Measurements from ENCODE around the gene CST2.
"Not testable (repeated sequence)": the region's sequence is repeated elsewhere in the genome, so short reads cannot be mapped to it uniquely, and the experiment has no call there.

CST2 gene

GRCh38 chr20:23810349-23810748 lies 16.2 kb downstream of the CST2 start:
- H3K9me3 ChIP-seq (ENCODE audit: insufficient read depth, low read depth, low read length); H3K36me3 ChIP-seq (ENCODE audit: insufficient read depth, low read length); H3K9ac ChIP-seq (ENCODE audit: low read depth, low read length); H3K27me3 ChIP-seq (ENCODE audit: insufficient read depth, low read length); H3K27ac ChIP-seq (ENCODE audit: low read depth, low read length); H3K4me3 ChIP-seq (ENCODE audit: low read length); H3K4me1 ChIP-seq (ENCODE audit: insufficient read depth, low read length): not testable (repeated sequence)
- 92% methylated on average over 2 of the region's 2 CpGs for WGBS

- WGBS, result 97% methylated on average over 3 of the region's 3 CpGs
- H3K4me1 ChIP-seq (ENCODE audit: insufficient read depth, low read length), result no peaks in the 10 kb centered on the region
- no peak overlapping the region for H3K4me3 ChIP-seq (ENCODE audit: low read length)
- H3K9me3 ChIP-seq (ENCODE audit: insufficient read depth, low read depth, low read length), result no peaks in the 10 kb centered on the region
- no peaks in the 10 kb centered on the region for H3K27me3 ChIP-seq (ENCODE audit: insufficient read depth, low read length)
- no peak overlapping the region for H3K27ac ChIP-seq (ENCODE audit: low read depth, low read length)
- no peaks in the 10 kb centered on the region for H3K36me3 ChIP-seq (ENCODE audit: insufficient read depth, low read length)
- no peak overlapping the region for H3K9ac ChIP-seq (ENCODE audit: low read depth, low read length)
Observed at GRCh38 chr20:23800865-23801264, 25.7 kb downstream of the CST2 start.

DNA sequence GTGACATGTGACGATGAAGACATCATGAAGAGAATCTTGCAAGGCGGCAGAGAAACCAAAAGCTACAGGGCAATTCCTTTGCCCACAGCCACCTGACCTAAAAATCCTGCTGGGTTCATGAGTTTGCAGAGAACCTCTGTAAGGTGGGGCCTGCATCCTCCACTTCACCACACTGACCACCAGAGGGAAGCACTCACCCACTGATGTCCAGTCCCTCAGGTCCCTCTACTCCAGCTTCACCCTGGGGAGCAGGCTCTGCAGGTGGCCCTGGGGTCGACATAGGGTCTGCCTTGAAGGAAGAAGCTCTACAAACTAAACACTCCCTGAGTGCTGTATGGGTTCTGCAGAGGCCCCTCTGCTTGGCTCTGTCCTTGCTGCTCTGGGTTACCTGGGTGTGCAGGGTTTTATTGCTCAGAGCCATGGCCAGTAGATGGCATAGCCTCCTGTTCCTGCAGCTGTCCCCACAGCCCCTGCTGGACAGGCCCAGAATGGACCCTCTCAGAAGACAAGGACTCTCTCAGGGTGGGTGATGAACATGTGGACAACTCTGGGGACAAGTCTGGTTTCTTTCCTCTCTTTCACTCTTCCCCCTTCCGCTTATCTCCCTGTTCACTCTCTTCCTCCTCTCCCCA lies 27.2 kb downstream of the CST2 start:
- H3K9me3 ChIP-seq (ENCODE audit: insufficient read depth, low read depth, low read length); H3K27me3 ChIP-seq (ENCODE audit: insufficient read depth, low read length); H3K9ac ChIP-seq (ENCODE audit: low read depth, low read length); H3K4me1 ChIP-seq (ENCODE audit: insufficient read depth, low read length); H3K4me3 ChIP-seq (ENCODE audit: low read length); H3K36me3 ChIP-seq (ENCODE audit: insufficient read depth, low read length); H3K27ac ChIP-seq (ENCODE audit: low read depth, low read length): not testable (repeated sequence)
- WGBS, result 54% methylated on average over 4 of the region's 4 CpGs

- Histone ChIP-seq H3K27me3 (ENCODE audit: insufficient read depth, low read length) (no peaks in the 10 kb centered on the region), H3K36me3 (ENCODE audit: insufficient read depth, low read length) (no peaks in the 10 kb centered on the region), H3K9ac (ENCODE audit: low read depth, low read length) (no peak overlapping the region), H3K4me3 (ENCODE audit: low read length) (no peak overlapping the region), H3K27ac (ENCODE audit: low read depth, low read length) (no peak overlapping the region), H3K9me3 (ENCODE audit: insufficient read depth, low read depth, low read length) (no peaks in the 10 kb centered on the region), H3K4me1 (ENCODE audit: insufficient read depth, low read length) (no peaks in the 10 kb centered on the region)
- WGBS, result 100% methylated on average over 3 of the region's 3 CpGs
Observed at GRCh38 chr20:23795526-23795925, 31.0 kb downstream of the CST2 start.

DNA sequence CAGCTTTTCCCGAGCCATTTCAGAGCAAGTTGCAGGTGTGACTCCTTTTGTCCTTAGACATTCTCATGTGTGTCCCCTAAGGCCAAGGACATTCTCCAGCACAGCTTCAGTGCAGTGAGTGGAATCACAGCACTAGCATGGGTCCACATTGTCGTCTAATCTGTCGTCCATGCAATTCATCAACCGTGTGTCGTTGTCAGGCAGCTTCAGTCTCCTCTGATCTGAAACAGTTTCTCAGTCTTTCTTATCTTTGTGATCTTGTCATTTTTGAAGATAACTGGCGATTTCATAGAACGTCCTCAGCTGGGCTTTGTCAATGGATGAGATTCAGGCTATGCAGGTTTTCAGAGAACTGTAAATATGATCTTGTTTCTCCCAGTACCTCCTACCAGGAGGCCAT lies 31.7 kb downstream of the CST2 start:
- H3K27ac ChIP-seq (ENCODE audit: low read depth, low read length), result no peak overlapping the region
- no peak overlapping the region for H3K9ac ChIP-seq (ENCODE audit: low read depth, low read length)
- no peak overlapping the region for H3K4me3 ChIP-seq (ENCODE audit: low read length)
- no peaks in the 10 kb centered on the region for H3K27me3 ChIP-seq (ENCODE audit: insufficient read depth, low read length)
- no peaks in the 10 kb centered on the region for H3K4me1 ChIP-seq (ENCODE audit: insufficient read depth, low read length)
- H3K36me3 ChIP-seq (ENCODE audit: insufficient read depth, low read length), result no peaks in the 10 kb centered on the region
- H3K9me3 ChIP-seq (ENCODE audit: insufficient read depth, low read depth, low read length), result no peaks in the 10 kb centered on the region
- 73% methylated on average over 7 of the region's 7 CpGs for WGBS

- WGBS, result 95% methylated on average over 5 of the region's 7 CpGs
Observed at GRCh38 chr20:23794065-23794464, 32.5 kb downstream of the CST2 start.

GRCh38 chr20:23783447-23783846 lies 43.1 kb downstream of the CST2 start:
- H3K4me1 ChIP-seq (ENCODE audit: insufficient read depth, low read length), result no peaks in the 10 kb centered on the region
- no peak overlapping the region for H3K27ac ChIP-seq (ENCODE audit: low read depth, low read length)
- no peak overlapping the region for H3K4me3 ChIP-seq (ENCODE audit: low read length)
- no peak overlapping the region for H3K9ac ChIP-seq (ENCODE audit: low read depth, low read length)
- no peaks in the 10 kb centered on the region for H3K36me3 ChIP-seq (ENCODE audit: insufficient read depth, low read length)
- 95% methylated on average over 1 of the region's 1 CpG for WGBS
- no peaks in the 10 kb centered on the region for H3K27me3 ChIP-seq (ENCODE audit: insufficient read depth, low read length)
- no peaks in the 10 kb centered on the region for H3K9me3 ChIP-seq (ENCODE audit: insufficient read depth, low read depth, low read length)

More at GRCh38 chr20:23794065-23794464, 32.5 kb downstream of the CST2 start:
- no peak overlapping the region for H3K27ac ChIP-seq (ENCODE audit: low read depth, low read length)
- H3K4me1 ChIP-seq (ENCODE audit: insufficient read depth, low read length), result no peaks in the 10 kb centered on the region
- H3K9ac ChIP-seq (ENCODE audit: low read depth, low read length), result no peak overlapping the region
- H3K4me3 ChIP-seq (ENCODE audit: low read length), result no peak overlapping the region
- H3K27me3 ChIP-seq (ENCODE audit: insufficient read depth, low read length), result no peaks in the 10 kb centered on the region
- H3K9me3 ChIP-seq (ENCODE audit: insufficient read depth, low read depth, low read length), result no peaks in the 10 kb centered on the region
- no peaks in the 10 kb centered on the region for H3K36me3 ChIP-seq (ENCODE audit: insufficient read depth, low read length)

GRCh38 chr20:23782366-23782983 lies 44.1 kb downstream of the CST2 start:
- no peak overlapping the region for H3K9ac ChIP-seq (ENCODE audit: low read depth, low read length)
- WGBS, result 68% methylated on average over 8 of the region's 8 CpGs
- H3K36me3 ChIP-seq (ENCODE audit: insufficient read depth, low read length), result no peaks in the 10 kb centered on the region
- H3K4me1 ChIP-seq (ENCODE audit: insufficient read depth, low read length), result no peaks in the 10 kb centered on the region
- no peak overlapping the region for H3K4me3 ChIP-seq (ENCODE audit: low read length)
- no peaks in the 10 kb centered on the region for H3K9me3 ChIP-seq (ENCODE audit: insufficient read depth, low read depth, low read length)
- no peak overlapping the region for H3K27ac ChIP-seq (ENCODE audit: low read depth, low read length)
- no peaks in the 10 kb centered on the region for H3K27me3 ChIP-seq (ENCODE audit: insufficient read depth, low read length)

GRCh38 chr20:23778676-23779075 lies 47.9 kb downstream of the CST2 start:
- not testable (repeated sequence) for H3K27ac ChIP-seq (ENCODE audit: low read depth, low read length); H3K36me3 ChIP-seq (ENCODE audit: insufficient read depth, low read length); H3K9ac ChIP-seq (ENCODE audit: low read depth, low read length); H3K4me1 ChIP-seq (ENCODE audit: insufficient read depth, low read length); H3K27me3 ChIP-seq (ENCODE audit: insufficient read depth, low read length); H3K4me3 ChIP-seq (ENCODE audit: low read length); H3K9me3 ChIP-seq (ENCODE audit: insufficient read depth, low read depth, low read length)

DNA sequence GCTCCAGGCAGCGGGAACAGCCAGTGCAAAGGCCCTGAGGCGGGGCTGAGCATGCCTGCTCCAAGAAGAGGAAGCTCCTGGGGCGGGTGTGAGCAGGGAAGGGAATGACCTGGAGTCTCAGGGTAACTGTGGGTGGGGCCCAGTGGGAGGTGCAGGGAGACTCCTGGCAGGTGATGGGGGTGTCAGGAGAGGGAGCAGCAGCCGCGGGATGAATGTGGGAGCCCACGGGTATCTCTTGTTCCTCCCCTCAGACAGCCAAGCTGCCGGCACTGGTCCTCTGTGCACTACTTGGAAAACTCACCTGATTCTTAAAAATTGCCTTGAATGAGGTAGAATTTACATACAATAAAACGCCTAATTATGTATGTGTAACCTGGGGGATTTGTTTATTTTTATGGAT lies 49.1 kb downstream of the CST2 start:
- WGBS, result 93% methylated on average over 7 of the region's 8 CpGs
- not testable (repeated sequence) for H3K4me3 ChIP-seq (ENCODE audit: low read length); H3K27ac ChIP-seq (ENCODE audit: low read depth, low read length); H3K27me3 ChIP-seq (ENCODE audit: insufficient read depth, low read length); H3K4me1 ChIP-seq (ENCODE audit: insufficient read depth, low read length); H3K9me3 ChIP-seq (ENCODE audit: insufficient read depth, low read depth, low read length); H3K36me3 ChIP-seq (ENCODE audit: insufficient read depth, low read length); H3K9ac ChIP-seq (ENCODE audit: low read depth, low read length)

DNA sequence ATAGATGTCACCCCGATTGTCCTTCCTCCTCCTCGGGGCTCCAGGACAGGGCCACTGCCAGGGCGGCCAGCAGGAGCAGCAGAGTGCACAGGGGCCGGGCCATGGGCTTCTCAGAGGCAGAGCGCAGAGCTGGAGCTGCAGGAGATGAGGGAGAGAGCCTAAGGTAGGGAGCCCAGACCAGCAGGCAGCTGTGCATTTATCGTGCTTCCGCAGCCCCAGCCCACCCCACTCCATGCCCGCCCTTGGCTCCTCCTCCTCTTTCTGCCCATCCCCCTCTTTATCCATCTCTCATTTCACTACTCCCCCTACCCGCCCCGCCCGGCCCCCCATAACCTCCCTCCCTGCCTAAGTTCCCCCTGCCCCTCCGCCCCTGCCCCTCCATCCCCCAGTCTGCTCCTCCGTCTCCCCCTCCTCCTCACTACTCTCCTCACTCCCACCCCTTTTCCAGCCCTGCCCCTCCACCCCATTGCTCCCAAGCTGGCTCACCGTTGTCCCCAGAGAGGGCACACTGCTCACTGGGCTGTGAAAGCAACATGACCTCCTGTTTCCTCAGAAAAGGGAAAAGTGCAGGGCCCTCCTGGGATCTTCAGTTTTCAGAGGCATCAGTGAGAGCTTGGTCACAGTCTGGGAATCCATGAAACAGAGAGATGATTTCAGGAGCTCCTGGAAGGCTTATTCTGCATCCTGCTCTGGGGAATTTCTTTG lies 50.3 kb downstream of the CST2 start:
- WGBS, result 44% methylated on average over 11 of the region's 14 CpGs

More for the DNA sequence above, 50.3 kb downstream of the CST2 start:
- H3K4me1 ChIP-seq (ENCODE audit: insufficient read depth, low read length), result 0 out of 2 replicates have a peak, but pooled peaks cover 4% of the 10 kb centered on the region
- no peaks in the 10 kb centered on the region for H3K9me3 ChIP-seq (ENCODE audit: insufficient read depth, low read depth, low read length)
- no peaks in the 10 kb centered on the region for H3K36me3 ChIP-seq (ENCODE audit: insufficient read depth, low read length)
- no peak overlapping the region for H3K9ac ChIP-seq (ENCODE audit: low read depth, low read length)
- no peak overlapping the region for H3K27ac ChIP-seq (ENCODE audit: low read depth, low read length)
- H3K4me3 ChIP-seq (ENCODE audit: low read length), result no peak overlapping the region
- H3K27me3 ChIP-seq (ENCODE audit: insufficient read depth, low read length), result peaks cover 9% of the 10 kb centered on the region; the same call in 1 of the 2 replicates
